Gastrocnemius medialis (tissue), 4 donors: Measurements from ENCODE around the gene MCF2L2.

ENCODE experiments used
- CTCF ChIP-seq, 5 experiments: fragments of 450-650 bp in 3 of 5; fragments of 200-600 bp in 2 of 5; sonication (generic) in 2 of 5; IDR thresholded peaks in 4 of 5; conservative IDR thresholded peaks in 1 of 5; 1 replicate in 4 of 5; 2 replicates in 1 of 5; pipeline ENCODE4 v1.5.1; 2016 to 2019; ENCODE audit warnings: antibody characterized with exemption in 5 of 5, mild to moderate bottlenecking in 3 of 5, moderate library complexity in 3 of 5
- POLR2A ChIP-seq, 2 donors: fragments of 450-650 bp; IDR thresholded peaks; one replicate each; pipeline ENCODE4 v1.6.1; 2017; ENCODE audit warnings: antibody characterized with exemption in 2 of 2, mild to moderate bottlenecking in 2 of 2, moderate library complexity in 2 of 2

- TF ChIP-seq CTCF (IDR thresholded peaks at IDR 0.05 in 4 of 5, conservative IDR thresholded peaks at IDR 0.05 in 1 of 5): no peak
- TF ChIP-seq POLR2A (IDR thresholded peaks at IDR 0.05): peak in 1 of 2 donors; percentile 54
Observed at GRCh38 chr3:183296944-183297343, 131.5 kb downstream of the MCF2L2 start.
